CD4-positive, alpha-beta T cell treated with Interleukin-1 beta for 1 hour (primary cell): Measurements from ENCODE around the gene LYPD8.

Source experiments
- DNase-seq, 2 donors: peaks; one replicate each; pipeline ENCODE4 v3.0.0-alpha.2; 2020 to 2022

LYPD8 gene

DNA sequence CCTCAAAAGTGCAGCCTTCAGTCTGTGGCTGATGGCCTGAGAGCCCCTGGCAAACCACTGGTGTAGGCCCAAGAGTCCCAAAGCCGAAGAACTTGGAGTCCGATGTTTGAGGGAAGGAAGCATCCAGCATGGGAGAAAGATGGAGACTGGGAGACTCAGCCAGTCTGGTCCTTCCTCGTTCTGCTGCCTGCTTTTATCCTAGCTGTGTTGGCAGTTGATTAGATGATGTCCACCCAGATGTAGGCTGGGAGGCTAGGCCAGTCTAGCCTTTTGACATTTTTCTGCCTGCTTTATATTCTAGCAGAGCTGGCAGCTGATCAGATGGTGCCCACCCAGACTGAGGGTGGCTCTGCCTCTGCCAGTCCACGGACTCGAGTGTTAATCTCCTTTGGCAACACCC is 1.1 kb upstream of the LYPD8 start:
- no peak for DNase-seq

DNA sequence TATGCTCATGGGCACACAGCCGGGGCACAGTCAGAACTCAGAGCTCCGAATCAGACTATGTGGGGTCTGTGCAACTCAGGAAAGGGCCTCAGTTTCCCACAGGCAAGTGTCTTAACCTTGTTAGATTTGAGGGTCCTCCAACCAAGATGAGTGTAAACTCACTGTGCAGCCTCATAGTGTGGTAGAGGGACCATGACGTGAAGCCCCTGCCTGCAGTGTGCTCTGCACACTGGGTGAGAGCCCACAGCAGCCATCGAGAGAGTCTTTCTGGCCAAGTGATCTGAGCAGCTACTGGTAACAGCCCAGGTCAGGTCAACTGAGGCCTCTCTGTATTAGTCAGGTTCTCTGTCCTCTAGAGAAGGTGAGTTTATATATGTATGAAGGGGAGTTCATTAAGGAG is 592 bp upstream of the LYPD8 start:
- no peak for DNase-seq

DNA sequence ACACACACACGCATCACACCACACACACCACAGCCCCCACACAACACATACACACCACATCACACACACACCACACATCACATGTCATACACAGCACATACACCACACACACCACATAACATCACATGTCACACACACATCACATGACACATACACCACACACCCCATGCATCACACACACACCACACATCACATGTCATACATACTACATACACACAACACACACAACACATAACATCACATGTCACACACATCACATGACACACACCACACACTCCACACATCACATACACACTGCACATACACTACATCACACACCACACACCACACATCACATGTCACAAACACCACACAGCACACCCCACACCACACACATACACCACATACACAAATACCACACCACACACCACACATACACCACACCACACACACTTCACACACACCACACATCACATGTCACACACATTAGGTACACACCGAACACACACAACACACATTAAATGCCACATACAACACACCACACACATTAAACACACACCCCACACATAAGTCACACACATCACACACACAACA is 1.8 kb downstream of the LYPD8 start:
- DNase-seq = no peak

DNA sequence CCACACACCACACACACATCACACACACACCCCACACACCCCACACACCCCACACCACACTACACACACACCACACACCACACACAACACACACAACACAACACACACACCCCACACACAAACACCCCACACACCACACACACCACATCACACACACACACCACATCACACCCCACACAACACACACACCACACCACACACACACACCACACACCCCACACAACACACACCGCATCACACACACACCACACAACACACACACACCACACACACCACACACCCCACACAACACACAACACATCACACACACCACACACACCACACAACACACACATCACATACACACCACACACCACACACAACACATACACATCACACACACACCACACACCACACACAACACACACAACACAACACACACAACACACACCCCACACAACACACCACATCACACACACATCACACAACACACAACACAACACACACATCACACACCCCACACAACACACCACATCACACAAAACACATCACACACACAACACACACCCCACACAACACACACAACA is 2.4 kb downstream of the LYPD8 start:
- DNase-seq = no peak

DNA sequence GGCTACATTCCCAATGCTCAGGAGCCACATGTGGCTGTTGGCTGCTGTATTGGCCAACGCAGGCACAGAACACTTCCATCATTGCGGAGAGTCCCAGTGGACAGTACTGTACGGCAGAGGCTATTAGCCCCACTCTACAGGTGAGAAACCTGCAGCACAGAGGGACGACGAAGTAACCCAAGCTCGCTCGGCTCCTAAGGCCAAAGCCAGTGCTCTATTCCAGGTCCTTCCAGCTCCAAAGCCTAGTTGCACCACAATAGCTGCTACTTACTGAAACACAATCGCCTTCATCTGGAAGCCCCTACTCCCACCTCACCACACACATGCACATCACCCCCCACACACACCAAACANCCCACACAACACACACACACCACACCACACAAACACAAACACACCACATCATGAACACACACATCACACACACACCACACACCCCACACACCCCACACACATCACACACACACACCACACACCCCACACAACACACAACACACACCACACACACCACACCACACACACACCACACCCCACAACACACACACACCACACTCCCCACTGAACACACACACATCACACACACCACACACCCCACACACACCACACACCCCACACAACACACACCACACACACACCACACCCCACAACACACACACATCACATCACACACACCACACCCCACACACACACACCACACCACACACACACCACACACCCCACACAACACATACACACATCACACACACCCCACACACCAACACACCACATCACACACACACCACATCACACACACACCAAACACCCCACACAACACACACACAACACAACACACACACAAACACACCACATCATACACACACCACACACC is 3.2 kb downstream of the LYPD8 start:
- DNase-seq = no peak

DNA sequence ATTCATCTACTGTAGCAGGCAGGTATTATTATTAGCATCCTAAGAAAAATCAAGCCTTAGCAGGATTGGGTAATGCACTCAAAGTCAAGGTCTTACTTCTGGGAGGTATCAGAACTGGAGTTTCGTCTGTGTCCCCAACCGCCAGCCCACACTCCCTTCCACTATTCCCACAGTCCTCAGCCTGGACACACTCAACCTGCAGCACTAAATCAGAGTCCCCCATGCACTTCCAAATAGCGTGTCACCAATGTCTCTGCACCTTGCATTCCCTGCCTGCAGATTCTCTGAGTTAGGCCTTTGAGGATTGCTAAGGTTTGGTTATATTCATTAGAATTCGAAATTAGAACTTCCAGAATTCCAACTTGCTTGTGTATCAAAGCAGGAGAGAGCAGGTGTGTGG is 3.9 kb downstream of the LYPD8 start:
- no peak for DNase-seq

DNA sequence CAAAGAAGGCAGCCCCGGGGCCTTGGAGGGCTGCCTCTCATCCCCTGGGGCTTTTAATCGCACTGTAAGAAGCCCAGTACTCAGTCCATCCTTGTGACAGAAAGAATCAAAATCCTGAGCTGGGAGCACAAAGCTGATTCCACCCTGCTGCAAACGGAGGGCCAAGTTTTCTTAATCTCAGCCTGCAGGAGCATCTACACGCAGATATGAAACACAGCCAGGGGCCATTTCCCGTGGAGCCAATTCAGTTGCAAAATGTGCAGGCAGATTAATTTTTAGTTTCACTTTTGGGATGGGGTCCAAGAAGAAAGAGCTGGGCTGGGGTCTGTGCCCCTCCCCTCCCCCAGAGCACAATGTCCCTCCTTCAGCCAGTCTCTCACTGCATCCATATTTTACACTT is 4.4 kb downstream of the LYPD8 start:
- DNase-seq = no peak

DNA sequence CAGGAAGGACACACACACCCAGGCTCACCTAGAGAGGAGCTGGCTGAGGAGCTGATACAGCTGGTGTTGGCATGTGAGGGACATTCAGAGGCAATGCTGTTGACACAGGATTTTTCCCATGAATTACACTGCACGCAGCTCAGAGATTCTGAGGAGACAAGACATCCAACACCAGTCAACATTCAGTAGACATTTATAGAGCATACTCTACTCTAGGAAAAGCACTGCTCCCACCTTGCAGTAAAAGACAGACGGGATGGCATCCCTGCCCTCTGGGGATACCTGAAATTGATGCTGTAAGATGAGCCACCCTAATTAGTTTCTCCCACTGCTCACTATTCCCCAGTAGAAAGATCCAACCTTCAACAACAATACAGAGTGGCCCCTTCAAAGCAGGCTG is 5.1 kb downstream of the LYPD8 start:
- DNase-seq = no peak

DNA sequence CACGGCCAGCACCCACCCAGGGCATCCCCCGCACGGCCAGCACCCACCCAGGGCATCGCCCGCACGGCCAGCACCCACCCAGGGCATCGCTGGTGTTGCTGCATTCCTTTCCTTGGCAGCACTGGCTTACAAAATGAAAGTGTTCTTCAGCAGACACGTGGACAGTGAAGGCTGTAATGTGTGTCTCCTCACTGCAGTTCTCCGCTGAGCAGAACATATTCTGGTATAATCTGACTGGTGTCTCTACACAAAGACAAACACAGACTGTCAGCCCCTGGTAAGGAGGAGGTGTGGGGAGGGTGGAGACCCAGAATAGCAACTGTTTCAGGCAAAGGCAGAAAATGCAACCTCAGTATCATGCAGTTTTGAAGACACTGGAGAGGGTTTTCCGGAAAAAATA is 7.3 kb downstream of the LYPD8 start:
- no peak for DNase-seq

DNA sequence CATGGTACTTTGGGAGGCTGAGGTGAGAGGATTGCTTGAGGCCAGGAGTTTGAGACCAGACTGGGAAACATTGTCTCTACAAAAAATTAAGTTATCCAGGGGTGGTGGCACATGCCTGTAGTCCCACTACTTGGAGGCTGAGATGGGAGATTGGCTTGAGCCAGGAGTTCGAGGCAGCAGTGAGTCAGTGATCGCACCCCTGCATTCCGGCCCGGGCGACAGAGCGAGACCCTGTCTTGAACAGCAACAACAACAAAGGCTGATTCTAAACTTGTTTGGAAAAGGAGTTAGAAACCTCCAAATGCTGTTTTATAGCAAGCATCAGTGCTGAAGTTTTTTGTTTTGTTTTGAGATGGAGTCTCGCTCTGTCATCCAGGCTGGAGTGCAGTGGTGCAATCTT is 14.7 kb downstream of the LYPD8 start:
- no peak for DNase-seq

DNA sequence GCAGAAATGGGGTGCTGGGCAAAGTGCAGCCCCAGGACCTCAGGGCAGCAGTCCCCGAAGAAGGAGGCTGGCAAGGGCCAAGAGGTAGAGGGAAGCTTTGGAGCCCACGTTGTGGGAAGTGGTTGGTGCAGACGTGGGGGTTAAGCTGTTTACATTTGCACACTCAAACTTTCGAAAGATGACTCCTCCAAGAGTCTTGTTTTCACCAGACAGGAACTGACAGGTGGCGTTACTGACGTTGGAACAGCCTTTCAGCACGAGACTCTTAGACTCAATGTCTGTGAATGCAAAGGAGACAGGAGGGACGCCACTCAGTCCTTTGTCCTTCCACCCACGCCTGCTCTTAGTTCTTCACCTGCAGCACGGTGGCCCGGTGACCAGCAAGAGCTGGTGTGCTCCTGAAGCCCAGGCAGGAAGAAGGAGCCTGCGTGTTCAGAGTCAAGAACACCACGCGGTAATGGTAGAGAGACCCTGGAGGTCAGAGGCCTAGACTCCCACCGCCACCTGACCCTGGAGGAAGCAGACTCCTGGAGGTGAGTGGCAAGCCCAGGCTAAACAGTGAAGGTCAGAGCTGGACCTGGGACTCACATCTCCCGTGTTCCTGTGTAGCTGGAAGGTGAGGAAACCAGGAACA is 15.9 kb downstream of the LYPD8 start:
- no peak for DNase-seq

DNA sequence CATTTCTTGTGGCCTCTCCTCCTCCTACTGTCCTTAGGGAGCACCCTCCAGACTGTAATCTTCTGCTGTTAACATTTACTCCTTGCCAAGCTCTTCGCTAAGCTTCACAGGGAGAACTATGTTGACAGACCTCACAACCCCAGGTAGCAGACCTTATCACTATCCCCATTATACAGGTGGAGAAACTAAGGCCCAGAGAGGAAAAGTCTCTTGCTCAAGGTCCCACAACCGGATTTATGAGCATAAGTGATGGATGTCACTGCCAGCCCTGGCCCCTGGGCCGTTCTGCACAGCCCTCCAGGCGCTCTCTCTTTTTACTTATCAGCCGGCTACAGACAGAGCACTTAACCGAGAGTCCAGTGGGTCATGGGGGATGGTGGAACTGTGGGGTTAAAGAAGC is 18.1 kb downstream of the LYPD8 start:
- DNase-seq = no peak

DNA sequence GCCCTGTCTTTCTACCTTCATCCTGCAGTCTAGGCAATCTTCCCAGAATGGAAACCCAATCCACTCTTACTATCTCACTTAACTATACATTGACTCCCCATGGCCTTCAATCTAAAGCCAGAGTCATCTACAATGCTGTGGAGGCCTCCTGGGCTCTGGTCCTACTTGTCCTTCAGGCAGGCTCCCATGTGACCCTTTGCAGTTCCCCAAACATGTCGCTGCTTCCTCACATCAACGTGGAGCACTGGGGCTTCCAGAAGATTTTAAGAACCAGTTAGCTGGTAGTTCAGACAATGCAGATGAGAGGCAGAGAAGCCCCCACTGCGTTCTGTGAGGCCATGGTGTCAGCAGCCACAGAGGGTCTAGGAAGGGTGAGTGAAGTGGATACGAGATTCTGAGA is 18.6 kb downstream of the LYPD8 start:
- DNase-seq = no peak

DNA sequence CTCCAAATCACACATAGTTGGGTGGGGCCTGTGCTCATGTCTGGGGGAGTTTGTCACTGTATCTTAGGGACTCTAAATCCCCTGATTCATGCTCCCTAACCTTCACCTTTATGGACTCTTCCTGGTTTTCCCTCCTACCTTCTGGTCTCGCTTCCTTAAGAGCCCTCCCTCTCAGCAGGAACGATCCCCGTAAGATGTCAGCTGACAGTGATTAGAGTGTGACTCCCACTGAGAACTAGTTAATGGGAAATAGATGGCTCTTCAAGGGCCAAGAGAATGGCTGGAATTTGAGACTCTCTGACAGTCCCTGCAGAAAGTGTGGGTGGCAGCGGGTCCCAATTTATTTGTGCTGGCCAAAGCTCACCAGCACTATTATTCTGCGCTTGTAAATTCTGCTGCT is 22.0 kb downstream of the LYPD8 start:
- no peak for DNase-seq

DNA sequence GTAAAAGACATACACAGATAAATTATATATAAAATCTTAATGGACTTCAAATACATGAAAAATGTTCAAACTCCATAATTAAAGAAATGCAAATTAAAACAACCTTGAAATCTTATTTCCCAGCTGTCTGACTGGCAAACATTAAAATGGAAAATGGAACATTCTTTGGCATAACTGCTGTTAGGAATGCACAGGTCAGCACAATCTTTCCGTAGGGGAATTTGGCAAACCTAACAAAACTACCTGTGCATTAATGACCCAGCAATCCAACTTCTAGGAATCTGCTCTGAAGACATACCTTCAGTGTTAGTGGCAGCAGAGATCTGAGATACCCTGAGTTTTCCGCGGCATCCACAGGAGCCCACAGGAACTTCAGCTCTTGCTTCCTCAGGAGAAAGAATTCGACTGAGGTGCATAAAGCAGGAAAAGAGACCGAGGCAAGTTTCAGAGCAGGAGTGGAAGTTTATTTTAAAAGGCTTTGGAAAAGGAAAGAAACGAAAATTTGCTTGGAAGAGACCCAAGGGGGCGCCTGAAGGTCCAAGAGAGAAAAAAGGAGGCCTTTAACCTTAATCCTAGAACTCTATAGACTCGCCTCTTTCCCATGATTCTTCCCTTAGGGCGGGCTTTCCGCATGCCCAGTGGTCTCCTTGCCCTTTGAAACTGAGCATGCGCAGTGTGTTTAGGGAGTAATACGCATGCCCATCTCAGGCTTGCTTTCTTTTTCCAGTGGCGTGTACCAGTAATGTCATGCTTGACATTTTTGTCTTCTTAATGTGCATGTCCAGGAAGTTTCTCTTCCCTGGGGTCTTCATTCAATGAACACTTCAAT is 24.8 kb downstream of the LYPD8 start:
- no peak for DNase-seq

DNA sequence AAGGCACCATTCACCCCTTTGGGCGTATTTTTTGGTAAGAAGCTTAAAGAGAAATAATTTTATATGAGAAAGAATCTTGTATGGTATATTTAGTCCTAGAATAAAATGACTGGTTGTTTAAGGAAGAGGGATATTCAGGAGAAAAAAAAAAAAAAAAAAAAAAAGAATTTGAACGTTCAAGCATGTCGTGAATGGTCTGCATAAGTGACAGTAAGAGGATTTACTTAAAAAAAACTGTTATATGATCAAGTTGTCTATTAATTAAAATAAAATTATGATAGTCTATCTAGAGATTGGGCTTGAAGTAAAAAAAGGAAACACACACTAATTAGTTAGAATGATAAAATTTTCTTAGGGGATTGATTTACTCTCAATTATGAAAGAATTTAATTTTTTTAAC is 41.3 kb downstream of the LYPD8 start:
- no peak for DNase-seq

DNA sequence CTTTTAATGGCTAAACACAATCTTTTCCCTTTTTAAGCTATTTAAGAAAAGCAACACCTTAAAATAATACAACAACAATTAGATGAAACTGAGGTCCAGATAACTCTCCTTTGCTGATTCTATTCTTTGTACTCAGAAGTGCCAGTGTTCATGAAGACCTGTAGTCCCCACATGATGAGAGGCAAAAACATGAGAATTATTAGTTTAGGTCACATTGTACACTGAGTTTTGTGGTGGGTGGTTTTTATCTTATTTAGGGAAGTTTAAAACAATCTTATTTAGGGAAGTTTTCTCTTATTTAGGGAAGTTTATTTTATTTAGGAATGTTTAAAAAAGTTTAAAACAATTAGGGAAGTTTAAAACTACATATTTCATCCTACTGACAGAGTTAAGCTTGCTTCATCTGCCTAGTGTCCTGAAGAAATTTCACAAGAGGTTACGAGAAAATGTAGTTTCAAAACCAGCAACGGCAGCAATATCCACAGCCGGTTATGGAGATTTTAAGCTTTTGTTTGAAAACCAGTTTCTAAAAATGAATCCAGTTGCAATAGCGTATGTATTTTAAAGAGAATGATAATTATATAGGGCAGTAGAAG is 45.2 kb downstream of the LYPD8 start:
- no peak for DNase-seq

DNA sequence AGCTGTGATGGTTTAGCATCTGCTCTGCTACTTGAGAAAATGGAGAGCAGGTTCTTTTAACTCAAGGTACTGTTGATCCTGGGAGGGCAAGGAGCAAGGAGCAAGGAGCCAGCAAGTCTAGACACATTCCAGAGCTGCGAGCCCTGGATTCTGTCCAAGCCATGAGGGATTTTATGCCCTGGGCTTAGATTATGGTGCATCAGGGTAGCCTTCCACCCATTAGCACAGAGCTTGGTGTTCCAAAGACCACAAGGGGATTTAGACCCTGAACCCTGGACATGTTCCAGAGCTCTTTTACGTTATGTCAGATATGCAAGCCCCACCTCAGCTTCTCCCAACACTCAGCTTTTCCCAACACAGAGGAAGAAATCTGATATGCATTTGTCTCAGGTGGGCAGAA is 51.0 kb downstream of the LYPD8 start:
- DNase-seq = no peak

DNA sequence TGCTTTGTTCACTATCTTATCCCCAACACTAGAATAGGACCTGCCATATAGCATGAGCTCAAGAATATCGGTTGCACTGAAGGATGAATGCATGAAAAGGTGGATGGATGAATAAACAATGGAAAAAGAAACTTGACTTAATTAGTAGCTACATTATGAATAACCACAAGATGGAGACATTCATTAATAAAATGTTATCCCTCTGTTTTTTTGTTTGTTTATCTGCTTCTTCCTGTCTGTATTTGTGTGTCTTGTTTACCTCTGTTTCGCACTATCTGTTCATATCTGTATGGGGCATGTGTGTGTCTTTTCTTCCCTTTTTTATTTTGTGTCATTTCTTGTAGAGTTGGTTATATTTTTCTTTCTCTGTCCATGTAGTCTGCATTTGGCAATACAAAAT is 51.9 kb downstream of the LYPD8 start:
- DNase-seq = no peak

DNA sequence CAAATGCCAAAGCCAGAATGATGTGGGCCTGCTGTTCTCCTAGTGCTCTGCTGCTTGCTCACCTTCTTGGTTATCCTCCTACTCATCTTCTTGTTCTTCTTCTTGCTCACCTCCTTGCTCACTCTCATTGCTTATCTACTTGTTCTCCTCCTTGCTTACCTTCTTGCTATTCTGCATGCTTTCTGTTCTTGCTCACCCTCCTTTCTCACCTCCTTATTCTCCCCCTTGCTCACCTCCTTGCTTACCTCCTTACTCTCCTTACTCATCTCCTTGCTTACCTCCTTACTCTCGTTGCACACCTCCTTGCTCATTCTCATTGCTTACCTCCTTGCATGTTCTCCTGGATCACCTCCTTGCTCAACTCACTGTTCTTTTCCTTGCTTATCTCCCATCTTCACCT is 52.8 kb downstream of the LYPD8 start, which contains the start of gene OR14I1:
TSS of gene OR14I1 (minus strand) at position 53 of the 400 bp plus-strand sequence.
- no peak for DNase-seq

DNA sequence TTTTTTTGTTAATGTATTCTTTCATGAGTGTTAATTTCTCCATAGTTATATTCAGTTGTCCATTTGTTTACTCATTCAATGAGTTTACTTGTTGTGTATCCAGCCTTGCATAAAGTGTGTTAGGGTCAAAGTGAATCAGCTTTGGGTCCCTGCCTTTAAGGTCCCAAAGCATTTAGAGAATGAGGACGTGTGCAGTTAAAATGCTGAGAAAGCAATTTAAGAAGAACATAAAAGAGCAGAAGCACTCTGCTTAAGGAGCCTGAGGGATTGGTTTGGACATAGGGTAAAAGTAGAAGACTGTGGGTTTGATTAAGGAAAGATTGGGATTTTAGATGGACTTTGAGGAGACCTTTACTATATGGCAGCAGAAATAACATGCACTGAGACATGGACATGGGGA is 56.5 kb downstream of the LYPD8 start:
- no peak for DNase-seq

DNA sequence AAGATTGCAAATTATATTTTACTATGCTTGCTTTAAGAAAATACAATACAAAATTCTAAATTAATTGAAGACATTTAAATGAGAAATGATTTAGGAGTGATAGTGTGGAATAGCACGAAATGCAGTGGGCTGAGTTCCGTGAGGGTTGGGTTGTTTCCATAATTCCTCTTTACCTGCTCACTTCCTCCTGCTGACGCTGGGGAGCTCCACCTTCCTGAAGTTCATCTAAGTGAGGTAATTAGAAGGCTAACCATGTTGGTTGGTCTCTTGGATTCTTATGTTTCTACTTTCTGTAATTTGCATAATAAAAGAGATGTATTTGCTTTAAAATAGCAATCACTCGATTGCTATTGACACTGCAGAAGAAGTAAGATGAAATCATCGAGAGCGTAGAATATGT is 57.7 kb downstream of the LYPD8 start:
- DNase-seq = no peak

DNA sequence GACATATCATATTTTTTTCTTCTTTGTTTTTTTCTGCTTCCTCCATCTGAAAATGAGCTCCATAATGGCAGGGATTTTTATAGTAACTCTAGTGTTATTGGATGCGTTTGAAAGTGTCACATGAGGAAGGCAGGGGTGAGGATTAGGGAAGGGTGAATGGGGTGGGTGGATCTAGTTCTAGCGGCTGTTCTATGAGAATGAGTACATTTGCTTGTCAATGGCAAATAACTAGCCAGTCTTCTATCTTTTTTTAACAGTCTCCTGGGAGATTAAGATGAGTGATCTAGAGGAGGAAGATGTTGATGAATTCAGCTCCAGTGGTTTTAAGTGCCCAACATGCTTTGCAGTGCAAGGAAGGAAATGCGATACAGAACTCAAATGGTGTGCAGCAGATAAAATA is 58.8 kb downstream of the LYPD8 start:
- DNase-seq = no peak
